Renal pelvis (tissue), 4 donors: ENCODE measurements around the gene UPB1. TPM values are rescaled to one million over a fixed set of nuclear protein-coding genes. Genes with fewer than 3 reads are reported as not detected.

Source experiments
- DNase-seq: peaks from one replicate; pipeline ENCODE4 v3.0.0-alpha.2; 2013
- polyA plus RNA-seq, 3 donors: library from polyadenylated mRNA; unstranded; fragments of 120-200 nt; gene quantifications; one replicate each; pipeline ENCODE4 v1.2.1, GENCODE V29; 2013; ENCODE audit not compliant: insufficient read length in 3 of 3

The UPB1 gene
- polyA plus RNA-seq, 3 donors: 0.58 to 1.1 (median 0.84) TPM

- DNase-seq: no peak
Observed at GRCh38 chr22:24503137-24503842, 8.2 kb downstream of the UPB1 start.

DNA sequence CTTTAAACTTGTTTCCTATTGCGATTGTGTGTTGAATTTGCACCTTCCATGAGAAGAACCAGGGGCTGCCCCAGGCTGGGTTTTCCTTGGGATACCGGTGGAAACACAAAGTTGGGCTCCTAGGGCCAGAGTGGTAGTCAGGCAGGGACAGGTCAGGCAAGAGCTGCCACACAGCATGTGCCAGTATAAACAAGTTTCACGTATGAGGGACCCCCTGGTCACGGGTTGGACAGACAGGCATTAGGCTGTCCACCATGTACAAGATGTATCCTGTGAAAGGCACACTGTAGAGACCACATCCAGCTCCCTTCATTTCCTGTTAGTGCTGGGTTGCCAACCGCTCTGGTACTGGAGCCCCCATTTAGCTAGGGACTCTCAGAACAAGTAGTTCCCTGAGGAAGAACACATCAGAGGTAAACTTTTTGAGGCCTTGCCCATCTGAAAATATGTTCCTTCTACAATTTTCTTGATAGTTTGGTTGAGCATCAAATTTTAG lies 8.8 kb downstream of the UPB1 start:
- no peak for DNase-seq

DNA sequence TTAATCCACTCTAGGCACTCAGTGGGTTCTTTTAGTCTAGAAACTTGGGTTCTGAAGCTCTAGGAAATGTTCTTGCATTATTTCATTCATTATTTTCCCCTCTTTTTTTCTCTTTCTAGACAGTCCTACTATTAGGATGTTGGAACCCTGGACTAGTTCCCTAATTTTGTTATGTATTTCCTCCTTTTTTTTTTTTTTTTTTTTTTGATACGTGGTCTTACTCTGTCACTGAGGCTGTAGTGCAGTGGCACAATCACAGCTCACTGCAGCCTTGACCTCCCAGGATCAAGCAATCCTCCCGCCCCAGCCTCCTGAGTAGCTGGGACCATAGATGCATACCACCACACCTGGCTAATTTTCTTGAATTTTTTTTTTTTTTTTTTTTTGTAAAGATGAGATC lies 9.4 kb downstream of the UPB1 start:
- no peak for DNase-seq

DNA sequence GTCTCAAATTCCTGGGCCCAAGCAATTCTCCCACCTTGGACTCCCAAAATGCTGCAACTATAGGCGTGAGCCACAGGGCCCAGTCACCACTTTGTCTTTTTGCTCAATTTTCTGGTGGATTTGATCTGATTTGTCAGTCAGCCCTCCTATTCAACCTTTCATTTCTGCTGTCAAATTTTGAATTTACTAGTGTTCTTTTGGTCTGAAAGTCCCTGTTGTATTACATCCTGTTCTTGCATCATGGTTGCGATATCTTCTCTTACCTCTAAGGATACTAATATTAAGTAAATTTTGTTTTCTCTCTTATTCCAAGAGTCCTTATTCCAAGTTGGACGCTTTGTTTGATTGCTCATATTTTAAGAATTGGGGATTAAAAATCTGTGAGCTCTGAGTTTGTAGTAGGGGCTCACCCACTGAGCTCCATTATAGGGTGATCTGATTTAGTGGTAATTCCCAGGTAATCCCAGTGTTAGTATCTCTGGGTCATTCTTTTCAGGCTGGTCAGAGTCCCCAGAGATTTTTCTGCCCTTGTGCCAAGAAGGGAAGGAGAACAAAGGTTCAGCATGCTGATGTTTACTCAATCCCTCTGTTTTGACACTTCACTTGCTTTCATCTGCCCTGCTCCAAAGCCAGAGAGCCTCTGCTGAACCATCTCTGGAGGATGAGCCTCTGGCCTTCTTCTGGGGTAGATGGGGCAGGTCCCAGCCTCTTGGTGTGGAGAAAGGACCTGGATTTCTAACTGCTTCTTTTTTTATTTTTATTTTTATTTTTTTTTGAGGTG lies 10.0 kb downstream of the UPB1 start:
- no peak for DNase-seq

- no peak for DNase-seq
Observed at GRCh38 chr22:24506802-24507438, 11.8 kb downstream of the UPB1 start.

- no peak for DNase-seq
Observed at GRCh38 chr22:24507716-24508115, 12.6 kb downstream of the UPB1 start.

DNA sequence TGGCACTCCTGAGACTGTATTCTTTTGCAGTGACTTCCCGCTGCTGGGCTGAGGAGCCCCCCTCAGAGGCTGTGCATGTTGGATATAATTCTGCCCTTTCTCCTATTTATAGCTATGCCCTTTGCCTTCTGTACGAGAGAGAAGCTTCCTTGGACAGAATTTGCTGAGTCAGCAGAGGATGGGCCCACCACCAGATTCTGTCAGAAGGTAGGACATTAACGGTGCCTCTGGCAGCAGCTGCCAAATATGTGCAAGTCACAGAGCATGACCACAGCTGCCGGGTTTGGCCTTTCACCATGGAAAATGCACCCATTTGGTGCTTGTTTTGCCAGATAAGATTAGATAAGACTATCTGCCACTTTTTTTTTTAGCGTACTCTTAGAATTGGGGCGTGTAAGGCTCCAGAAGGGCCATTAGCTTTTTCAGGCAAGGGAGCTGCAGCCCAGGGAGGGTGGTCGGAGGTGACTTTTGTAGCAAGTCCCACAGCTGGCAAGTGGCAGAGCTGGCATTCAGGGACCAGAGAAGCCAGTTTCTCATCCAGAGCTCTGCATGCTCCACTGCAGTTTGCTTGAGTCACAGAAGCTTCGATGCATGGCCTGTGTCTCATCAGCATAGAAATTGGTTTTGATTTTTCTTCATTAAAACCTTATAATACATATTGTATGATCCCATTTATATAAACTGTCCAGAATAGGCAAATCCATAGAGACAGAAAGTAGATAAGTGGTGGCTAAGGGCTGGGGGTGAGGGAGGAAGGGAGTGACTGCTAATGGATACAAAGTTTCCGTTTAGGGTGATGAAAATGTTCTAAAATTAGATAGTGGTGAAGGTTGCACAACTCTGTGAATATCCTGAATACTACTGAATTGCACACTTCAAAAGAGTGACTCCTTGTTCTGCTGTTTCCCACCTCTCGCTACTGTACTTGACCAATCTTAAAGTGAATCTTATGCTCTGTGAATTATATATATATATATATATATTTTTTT lies 15.8 kb downstream of the UPB1 start:
- DNase-seq: no peak

- DNase-seq: no peak
Observed at GRCh38 chr22:24512043-24512442, 16.9 kb downstream of the UPB1 start.

GRCh38 chr22:24513378-24514240 lies 18.5 kb downstream of the UPB1 start:
- no peak for DNase-seq

DNA sequence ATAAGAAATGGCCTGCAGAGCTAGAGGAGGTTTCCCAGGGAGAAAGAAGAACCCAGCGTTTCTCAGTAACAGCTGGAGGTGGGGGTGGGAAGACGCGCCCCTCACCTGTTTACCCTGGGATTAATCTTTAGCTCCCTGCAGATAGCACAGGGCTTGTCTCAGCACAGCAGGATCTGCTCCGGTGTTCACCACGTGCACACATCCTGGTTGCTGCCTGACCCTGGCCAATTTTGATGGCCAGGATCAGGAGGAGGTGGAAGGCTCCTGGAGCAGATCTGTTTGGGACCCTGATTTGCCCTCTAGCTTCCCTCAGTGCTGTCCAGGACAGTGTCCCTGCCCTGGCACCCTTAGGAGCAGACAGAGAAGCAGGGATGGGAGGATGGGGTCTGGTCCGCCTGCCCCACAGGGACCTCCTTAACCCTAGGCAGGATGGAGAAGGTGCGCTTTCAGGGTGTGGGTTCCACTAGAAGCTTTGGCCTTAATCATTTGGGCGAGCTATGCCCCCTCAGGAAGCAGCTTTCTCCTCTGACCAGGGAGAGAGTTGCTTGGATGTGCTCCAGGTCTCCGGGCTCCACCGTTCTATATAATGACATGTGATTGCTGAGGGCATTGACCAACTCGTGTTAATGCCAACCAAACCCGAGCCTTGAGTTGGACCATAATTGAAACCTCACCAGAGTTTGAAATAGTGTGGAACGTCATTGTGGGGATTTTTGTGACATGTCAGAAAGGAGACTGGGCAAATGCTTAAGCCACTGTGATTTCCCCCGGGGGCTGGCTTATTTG lies 19.3 kb downstream of the UPB1 start:
- DNase-seq: no peak

- no peak for DNase-seq
Observed at GRCh38 chr22:24515027-24515338, 19.9 kb downstream of the UPB1 start.

DNA sequence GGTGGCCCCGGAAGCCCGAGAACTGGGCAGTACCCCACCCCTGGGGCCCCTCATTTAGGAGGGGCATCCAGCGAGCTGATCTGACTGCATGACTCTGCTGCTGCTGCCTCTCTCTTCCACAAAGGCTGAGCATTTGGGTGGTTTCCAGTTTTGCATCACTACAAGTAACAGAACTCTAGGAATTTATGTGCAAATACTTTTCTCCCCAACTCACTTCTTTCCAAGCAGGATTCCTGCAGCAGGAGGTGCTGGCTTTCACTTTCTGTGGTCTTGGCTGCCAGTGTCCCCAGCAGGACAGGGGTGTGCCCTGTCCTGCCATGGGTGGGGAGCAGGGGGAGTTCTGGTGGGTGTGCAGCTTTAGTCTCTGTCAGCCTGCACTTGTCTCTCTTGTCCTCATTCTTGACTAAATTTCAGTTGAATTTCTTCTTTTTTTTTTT lies 21.2 kb downstream of the UPB1 start:
- DNase-seq: peak; percentile 58

DNA sequence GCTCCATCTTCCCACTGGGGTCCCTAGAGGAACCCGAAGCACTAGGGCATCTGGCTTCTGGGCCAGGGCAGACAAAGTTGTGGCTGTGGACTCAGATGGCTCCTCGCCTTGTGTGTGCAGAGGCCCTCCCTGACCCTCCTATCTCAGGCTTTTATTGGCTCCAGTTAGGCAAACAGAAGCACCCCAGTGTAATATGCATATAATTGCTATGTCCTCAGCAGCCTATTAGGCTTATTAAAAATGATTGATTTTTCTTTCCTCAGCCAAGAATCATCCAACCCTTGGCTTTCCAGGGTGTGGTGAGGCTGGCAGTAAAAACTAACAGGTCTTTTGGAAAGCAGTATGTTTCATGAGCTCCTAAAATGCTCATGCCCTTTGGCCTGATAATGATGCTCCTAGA lies 22.3 kb downstream of the UPB1 start:
- DNase-seq: no peak

GRCh38 chr22:24518228-24518627 lies 23.1 kb downstream of the UPB1 start:
- DNase-seq: no peak

GRCh38 chr22:24518771-24519485 lies 23.8 kb downstream of the UPB1 start:
- no peak for DNase-seq

- DNase-seq: no peak
Observed at GRCh38 chr22:24519496-24519895, 24.4 kb downstream of the UPB1 start.

GRCh38 chr22:24521791-24522245 lies 26.7 kb downstream of the UPB1 start:
- peak; percentile 74 for DNase-seq

DNA sequence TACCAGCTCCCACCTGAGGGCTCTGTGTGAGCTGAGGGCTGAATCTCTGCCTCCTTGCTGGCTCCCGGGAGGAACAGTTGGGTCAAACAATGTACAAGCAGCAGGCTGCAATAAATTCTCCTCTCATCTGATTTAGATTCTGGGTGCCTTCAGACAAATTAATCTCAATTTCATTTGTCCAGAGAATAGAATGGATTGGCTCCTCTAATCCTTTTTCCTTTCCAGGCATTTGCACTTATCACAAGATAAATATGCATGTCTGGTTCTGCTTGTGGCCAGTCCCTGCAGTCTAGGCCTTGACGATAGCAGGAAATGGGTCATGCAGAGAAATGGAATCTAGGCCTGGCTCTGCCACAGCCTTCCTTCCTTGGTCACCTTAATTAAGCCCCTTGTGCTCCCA lies 28.7 kb downstream of the UPB1 start:
- DNase-seq: no peak

- DNase-seq: peak; percentile 46
Observed at GRCh38 chr22:24525416-24526037, 30.4 kb downstream of the UPB1 start.
